SK-N-SH (cell line): ENCODE results near the gene RBM20.

Experiments
- CTCF ChIP-seq: fragments of 200-600 bp; sonication (generic); IDR thresholded peaks from 2 replicates; pipeline ENCODE4 v1.6.1; 2017; ENCODE audit warnings: antibody characterized with exemption, mild to moderate bottlenecking, moderate library complexity
- EP300 ChIP-seq, 2 experiments: IDR thresholded peaks; 2 replicates each; pipeline versions ENCODE4 v1.4.0 to v1.6.1; 2012; ENCODE audit warnings: borderline replicate concordance in 1 of 2, low read depth in 1 of 2, low read length in 1 of 2
- EZH2phosphoT487 ChIP-seq: fragments of 200-600 bp; sonication (generic); IDR thresholded peaks from 2 replicates; pipeline ENCODE4 v1.6.1; 2017; ENCODE audit warnings: low read depth, mixed run types, mild to moderate bottlenecking, antibody characterized with exemption, moderate library complexity, borderline replicate concordance
- MXI1 ChIP-seq: IDR thresholded peaks from 2 replicates; pipeline ENCODE4 v1.6.1; 2012; ENCODE audit warnings: mild to moderate bottlenecking, low read depth, low read length, improper control_type of control experiment
- NFIC ChIP-seq: IDR thresholded peaks from 2 replicates; pipeline ENCODE4 v1.4.0; 2012; ENCODE audit warnings: borderline replicate concordance
- POLR2AphosphoS5 ChIP-seq: IDR thresholded peaks from 2 replicates; pipeline ENCODE4 v1.6.1; 2012; ENCODE audit warnings: low read depth, low read length
- RXRA ChIP-seq: IDR thresholded peaks from 2 replicates; pipeline ENCODE4 v1.4.0; 2012; ENCODE audit warnings: low read depth, mild to moderate bottlenecking, borderline replicate concordance
- TAF1 ChIP-seq: IDR thresholded peaks from 2 replicates; pipeline ENCODE4 v1.6.1; 2012; ENCODE audit warnings: low read depth, mild to moderate bottlenecking, low read length, moderate library complexity, borderline replicate concordance

GRCh38 chr10:110821508-110821907 is 177.4 kb downstream of the RBM20 start:
- TF ChIP-seq POLR2AphosphoS5 (no peak), CTCF (no peak), MXI1 (no peak), EZH2phosphoT487 (no peak), NFIC (no peak), EP300 (IDR thresholded peaks at IDR 0.05; ENCODE audit: borderline replicate concordance in 1 of 2, low read depth in 1 of 2, low read length in 1 of 2) (no peak), RXRA (no peak), TAF1 (no peak)
